ENCODE measurements around the gene TOM1L2.

GRCh38 chr17:17851103-17852002 lies 120.8 kb downstream of the TOM1L2 start:
- TF ChIP-seq, protein P1, sequence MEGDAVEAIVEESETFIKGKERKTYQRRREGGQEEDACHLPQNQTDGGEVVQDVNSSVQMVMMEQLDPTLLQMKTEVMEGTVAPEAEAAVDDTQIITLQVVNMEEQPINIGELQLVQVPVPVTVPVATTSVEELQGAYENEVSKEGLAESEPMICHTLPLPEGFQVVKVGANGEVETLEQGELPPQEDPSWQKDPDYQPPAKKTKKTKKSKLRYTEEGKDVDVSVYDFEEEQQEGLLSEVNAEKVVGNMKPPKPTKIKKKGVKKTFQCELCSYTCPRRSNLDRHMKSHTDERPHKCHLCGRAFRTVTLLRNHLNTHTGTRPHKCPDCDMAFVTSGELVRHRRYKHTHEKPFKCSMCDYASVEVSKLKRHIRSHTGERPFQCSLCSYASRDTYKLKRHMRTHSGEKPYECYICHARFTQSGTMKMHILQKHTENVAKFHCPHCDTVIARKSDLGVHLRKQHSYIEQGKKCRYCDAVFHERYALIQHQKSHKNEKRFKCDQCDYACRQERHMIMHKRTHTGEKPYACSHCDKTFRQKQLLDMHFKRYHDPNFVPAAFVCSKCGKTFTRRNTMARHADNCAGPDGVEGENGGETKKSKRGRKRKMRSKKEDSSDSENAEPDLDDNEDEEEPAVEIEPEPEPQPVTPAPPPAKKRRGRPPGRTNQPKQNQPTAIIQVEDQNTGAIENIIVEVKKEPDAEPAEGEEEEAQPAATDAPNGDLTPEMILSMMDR (IDR thresholded peaks at IDR 0.05), result no peak
- TF ChIP-seq ZFX (IDR thresholded peaks at IDR 0.05; ENCODE audit: borderline replicate concordance), result no peak

Data from 22Rv1 (cell line).